GM18867 (cell line): ENCODE results near the gene KSR1.
A peak's percentile ranks its signal among the peaks of the same experiment; 100 is the strongest.

Source experiments
- ATAC-seq: cut with Tn5 transposase; IDR thresholded peaks from one replicate; pipeline ENCODE4 v1.9.1; 2021; ENCODE audit warnings: mild to moderate bottlenecking, moderate library complexity; ENCODE audit not compliant: unreplicated experiment

Gene KSR1

DNA sequence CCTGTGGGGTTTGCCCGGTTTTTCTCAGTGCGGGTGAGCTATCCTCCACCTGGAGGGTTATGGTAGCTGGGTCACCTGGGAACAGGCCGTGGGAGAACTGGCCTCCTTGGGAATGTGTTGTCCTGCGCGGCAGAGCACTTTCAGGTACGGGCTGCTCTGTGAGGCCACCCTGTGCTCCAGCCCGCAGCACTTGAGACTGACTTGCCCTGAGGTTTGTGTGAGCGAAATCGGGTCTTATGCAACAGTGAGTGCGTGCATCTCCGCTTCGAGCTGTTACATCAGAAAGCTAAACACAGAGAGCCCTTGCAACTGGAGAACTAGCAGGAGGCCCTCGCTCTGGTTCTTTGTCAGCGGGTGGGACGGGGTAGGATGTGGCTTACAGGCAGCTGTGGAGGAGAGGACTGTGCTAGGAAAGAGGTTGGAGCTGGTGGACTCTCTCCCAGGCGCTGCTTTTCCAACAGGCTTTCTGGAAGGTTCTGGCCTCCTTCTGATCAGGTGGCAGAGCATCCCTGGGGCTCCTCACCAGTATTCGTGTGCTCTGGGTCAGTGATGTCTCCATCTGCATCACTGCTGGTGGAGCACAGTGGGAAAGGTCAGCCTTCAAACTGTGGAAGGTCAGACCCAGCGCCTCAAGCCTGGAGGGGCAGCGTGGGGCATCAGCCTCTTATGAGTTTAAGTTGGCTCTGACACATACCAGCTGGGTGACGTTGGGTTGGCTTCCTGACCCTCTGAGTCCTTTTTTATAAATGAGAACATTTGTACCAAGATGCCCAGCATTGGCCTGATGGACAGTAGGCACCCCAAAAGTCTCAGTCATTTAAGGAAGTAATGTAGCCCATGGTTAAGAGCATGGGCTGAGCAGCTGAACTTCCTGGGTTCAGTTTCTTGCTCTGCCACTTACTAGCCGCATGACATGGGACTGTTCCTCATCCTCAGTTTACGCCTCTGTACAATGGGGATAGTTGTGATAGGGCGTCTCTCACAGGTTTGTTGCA is 76.3 kb downstream of the KSR1 start:
- ATAC-seq, result no peak

DNA sequence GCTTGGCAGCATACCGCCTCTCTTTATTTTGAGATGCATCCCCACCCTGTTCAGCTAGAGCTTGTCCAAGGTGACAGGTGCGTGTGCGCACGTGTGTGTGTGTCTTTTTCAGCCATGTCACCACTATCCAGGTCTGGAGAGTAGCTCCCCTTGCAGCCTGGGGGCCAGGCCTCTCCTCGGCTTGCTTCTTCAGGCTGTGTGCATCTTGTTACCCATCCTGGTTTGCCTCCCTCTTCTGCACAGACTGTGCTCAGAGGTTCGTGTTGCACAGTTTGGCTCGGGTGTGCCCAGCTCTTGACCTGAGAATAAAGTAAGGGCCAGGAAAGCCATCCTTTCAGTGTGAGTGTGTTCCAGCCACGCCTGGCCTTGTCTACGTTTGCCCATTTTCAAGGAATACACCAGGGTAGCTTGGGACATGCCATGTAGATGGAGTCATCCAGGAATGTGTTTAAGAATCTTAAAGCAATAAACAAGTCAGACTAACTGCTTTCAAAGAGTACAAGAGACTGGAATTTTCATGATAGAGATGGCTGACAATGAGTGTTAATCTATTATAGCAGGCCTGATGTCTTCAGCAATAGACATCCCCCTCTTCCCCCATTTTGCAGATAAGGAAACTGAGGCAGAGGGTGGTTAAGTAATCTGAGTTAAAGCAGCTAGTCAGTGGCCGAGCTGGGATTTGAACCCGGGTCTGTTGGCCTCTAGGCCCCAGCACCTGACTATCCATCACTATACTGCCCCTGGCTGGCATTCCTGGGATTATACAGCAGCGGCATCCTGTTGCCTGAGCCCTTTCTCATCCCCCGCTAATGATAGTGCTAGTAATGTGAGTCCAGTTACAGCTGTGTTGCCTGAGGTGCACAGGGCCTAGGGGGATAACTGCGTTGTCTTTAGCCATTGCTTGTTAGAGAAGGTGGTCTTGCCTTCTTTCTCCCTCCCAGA is 77.9 kb downstream of the KSR1 start:
- ATAC-seq, result no peak

DNA sequence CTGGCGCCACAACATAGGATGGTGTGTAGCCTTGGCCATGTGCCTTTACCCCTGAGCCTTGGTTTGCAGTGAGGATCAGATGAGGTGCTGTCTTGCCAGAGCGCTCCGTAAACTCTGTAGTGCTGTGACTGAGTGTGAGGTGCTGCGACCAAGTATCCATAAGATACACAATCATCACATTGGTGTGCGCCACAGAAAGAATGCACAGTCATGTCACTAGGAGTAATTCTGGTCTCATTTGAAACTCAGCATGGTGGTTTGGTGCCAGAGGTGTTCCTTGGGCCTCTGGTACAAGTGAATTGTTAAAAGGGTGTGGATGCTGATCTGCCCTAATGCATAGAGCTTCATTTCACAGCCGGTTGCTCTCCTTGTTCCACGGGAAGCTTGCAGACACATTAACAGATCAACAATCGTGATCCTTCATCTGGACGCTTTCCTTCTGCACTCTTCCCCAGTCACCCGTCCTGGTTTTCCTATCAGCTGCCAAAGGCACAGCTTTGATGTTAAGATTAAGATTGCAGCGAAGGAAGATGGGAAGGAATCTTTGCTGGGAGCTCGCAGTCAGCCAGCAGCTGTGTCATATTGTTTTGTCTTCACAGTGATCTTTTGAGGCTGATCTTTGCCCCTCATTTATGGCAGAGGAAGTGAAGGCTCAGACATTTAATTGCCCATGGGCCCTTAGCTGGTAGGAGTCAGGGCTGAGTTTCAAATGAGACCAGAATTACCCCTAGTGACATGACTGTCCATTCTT is 79.1 kb downstream of the KSR1 start:
- no peak for ATAC-seq

DNA sequence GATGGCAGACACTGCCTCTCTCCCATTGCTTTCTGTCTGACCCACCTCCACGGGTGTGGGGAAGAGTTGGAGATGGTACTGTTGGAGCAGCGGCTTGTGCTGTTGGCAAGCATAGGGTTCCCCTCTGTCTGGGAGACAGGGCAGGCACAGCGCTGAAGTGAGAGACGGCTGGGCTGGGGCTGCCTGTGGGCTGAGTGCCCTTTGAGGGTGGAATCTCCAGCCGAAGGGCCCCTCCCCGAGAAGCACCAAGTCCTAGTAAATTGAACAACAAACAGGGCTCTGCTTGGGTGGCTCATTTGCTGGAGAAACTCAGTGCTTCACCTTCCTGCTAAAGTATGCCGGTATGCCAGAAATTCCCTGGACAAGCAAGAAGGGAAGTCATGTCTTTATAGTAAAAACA is 79.7 kb downstream of the KSR1 start:
- ATAC-seq, result no peak

DNA sequence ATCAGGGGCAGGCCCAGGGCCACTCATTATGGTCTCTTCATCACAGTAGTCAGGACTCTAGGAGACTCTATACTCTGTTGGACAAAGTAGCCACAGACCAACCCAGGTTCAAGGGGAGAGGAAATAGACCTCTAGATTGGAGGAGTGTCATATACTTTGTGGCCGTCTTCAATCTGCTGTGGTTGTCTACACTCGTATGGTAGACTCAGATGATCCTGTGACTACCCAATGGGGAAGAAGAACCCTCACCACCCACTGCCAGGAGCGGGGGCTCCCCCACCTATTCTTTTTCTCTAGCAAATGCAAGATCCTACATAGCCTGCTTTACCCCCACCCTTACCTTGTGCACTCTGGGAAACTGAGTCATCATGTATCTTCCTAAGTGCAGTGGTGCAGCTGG is 80.5 kb downstream of the KSR1 start:
- no peak for ATAC-seq

DNA sequence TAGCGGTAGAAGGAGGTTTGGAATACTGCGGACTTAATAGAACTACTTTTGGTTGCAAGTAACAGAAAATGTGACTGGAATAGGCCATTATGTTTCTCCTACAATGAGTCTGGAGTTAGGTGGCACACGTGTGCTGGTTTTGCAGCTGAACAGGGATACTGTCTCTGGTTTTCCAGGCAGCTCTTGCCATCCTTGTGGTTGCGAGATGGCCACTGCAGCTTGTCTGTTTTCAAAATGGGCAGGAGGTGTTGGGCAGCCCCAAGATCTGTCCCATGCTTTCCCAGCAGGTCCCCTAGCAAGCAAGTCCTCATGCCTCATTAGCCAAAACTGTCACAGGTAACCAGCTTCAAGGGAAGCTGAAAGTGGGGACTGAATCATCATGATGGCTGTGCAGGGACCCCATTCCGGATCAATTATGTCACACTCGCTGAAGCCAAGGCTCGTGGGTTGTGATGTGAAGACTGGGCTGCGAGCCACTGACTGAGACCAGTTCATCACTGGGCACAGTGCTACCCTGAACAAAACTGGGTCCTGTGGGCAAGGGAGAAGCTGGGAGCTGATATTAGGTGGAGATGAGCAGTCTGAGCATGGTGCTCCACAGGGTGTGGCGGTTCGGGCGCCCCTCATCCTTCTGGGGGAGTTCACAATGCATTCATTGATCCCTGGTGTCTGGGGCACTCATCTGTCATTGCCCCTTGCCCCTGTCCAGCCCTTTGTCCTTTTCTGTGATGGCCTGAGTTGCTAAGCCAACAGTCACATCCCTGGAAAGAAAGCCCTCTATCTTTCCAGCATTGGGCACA is 82.1 kb downstream of the KSR1 start:
- no peak for ATAC-seq

DNA sequence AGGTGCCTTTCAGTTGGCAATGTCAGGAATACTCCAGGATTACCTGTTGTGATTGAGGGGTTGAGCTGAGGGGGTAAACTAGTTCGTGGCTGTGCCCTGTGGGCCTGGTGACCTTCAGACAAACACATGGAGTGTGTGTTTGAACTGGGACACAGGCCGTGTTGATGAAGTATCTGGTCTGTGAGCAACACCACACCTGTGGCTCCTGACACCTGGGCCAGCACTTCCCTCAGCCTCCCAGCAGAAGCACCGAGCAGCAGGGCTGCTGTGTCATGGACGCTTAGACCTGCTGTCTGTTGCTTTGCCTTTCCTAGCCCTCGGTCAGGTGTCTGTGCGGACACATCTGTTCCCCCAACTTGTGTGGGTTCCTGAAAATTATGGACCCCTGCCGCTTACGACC is 82.9 kb downstream of the KSR1 start:
- no peak for ATAC-seq

DNA sequence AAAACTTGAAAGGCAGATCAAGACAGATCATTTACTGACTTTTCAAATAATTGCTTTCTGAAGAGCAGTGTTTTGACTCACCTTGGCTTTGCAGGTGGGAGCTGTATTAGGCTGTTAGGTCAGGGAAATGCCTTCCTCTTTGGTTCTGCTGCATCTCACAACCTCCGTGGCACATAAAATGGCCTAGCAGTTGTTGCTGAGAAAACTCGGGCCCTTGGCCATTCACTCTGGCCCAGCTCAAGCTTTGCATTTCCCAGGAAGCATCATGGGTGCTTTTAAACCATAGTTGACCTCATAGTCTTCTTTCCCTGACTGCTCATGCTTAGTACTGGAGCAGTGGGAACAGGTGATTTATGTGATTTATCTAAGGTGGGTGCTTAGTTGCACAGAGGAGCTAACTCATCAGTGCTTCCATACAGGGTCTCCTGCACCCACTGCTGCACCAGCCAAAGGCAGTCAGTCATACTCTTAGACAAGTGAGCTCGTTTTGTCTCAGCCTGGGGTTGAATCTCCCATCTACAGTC is 83.6 kb downstream of the KSR1 start:
- ATAC-seq, result no peak

DNA sequence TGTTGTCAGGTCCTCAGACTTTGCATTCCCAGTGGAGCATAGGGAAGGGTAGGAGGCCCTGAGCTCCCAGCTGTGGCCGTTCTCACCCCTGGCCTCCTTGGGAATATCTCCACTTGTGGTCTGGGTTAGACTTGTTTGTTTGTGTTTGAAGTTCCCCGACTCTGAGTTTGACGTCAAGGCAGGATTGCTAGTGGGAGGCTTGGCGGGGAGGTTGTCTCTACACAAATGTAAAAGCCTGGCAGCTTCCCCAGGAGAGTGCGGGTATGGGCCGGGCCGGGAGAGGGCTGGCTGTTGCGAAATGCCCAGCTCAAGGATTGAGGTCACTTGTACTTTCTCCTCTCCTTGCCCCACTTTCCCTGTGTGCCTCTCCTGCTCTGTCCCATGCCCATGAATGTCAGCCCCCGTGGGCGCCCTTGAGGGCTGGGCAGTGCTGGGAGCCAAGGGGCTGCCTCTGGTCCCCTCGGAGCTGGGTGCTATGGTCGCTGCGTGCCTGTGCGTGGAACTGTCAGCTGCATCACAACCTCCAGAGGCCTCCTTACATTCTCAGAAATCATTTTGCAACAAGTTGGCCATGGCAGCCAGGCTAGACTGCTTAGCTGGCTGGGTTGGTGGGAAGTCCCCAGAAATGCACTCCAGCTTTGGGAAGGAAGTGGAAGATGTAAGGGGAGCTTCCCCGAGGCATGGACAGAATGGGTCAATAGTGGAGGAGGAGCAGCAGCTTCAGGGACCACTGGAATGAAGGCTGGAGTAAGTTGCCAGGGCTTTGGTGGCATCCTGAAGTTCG is 84.3 kb downstream of the KSR1 start:
- no peak for ATAC-seq

DNA sequence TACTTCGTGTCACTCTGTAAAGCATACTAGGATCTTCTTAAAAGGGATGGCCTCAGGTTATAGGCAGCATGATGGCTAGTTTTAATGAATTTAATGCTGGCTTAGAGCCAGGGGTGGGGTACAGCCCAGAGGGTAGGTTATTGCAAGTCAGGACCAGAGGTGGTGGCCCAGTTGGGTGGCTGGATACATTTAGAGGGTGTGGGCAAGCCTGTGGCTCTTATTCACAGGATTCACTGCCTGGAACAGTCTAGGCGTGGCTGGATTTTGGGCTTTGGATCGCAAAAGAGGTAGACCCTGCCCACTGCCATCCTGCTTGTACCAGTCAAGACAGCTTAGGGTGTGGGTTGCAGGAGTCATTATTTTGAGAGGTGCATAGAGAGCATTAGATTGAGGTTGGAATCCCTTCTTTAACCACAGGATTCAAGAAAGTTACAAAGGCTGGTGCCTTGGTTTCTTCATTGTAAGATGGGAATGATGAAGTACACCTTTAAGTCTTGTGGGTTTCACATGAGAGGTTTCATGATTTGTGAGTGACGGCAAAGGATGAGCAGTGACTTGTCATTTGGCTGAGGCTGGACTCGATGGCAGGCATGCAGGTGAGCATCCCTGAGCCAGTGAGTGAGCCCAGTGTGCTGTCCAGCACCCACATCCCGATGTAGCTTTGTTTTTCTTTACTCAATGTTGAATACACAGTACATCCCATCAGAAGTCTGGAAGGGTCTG is 85.2 kb downstream of the KSR1 start:
- ATAC-seq, result no peak

DNA sequence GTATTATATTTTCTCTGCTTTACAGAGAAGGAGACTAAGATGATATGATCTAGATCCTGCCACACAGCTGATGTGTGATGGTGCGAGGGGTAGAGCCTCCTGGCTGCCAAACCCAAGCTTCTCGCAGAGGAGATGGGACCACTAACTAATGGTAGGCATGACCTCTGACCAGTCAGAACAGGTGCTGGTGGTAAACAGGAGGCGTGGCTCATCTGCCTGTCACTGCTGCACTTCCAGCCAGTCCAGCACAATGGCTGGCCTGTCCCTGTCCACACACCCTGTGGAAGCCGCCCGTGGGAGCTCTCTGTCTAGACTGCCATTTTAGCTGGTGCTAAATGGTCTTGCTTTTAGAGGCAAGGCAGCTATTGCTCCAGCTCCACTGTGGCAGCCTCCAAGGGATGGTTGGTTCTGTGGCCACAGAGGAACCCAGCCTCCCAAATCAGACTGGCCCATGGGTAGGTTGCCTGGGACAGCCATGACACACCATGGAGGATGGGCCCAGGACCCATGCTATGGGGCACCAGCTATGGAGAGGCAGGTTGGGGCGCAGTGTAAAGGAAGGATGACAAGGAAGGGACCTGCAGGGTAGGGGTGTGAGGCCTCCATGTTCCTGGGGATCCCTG is 86.7 kb downstream of the KSR1 start:
- no peak for ATAC-seq

DNA sequence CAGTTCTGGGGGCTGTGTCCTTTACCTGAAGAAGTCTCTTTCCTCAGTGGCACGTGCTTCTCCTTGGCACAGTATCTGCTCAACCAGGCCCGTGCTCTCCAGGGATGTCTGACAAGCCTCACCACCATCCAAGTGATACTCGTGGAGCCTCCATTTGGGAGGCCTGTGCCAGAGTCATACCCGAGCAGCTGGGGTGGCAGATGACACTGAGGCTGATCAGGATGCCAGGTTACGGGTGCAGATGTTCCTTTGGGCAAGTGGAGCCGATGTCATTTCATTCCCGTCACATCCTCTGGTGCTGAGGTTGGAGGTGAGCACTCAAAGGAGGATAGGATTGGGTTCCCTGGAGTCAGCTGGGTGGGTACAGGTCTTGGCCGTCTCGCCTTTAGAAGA is 87.2 kb downstream of the KSR1 start:
- ATAC-seq, result no peak

DNA sequence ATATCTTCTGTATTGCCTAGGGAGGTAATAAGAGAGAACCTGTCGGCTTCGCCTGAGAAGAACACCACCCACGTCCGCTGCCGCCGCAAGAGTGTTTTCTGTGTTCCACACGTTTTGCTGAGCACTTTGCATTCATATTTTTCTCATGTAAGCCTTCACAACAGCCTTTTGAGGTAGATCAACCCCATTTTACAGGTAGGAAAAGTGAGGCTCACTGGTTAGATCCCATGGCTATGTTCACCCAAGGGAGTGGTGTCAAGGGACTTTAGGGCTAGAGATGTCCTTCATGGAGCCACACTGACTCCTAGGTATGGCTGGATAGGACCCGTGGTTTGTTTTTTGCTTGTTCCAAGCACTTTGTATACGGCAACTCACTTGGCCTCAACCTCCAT is 87.7 kb downstream of the KSR1 start:
- no peak for ATAC-seq

DNA sequence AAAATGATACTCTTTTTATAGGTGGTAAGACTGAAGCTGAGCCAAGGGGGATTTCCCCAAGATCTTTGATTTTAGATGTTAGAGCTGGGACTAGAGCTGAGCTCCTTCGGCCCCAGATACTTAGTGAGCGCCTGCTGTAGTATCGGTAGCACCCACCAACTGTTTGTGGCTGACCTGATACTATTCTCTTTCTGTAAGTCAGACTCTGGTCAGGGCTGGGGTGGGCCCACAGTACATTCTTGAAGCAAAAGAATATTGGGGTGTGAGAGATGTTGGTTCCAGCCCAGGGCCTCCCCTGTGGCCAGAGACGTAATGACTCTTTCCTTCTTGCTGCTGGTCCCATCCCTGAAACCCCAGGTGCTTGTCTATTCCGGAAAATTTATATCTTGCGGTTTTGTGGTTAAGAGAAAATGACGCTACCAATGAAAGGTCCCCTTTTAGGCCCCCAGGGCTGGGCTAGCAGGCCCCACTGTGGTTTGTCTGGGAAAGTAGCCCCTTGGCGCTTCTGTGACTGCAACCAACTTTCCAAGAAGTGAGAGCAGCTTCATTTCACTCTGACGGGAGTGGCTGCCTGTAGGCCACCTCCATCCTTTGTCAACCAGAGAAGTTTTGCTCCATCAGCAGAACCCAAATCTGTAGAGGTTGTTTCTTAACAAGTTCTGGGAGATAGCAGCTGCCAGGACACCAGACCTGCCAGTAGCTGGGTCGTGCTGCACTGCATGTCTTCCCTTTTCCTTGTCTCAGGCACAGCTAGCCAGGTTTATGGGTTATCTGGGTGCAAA is 88.3 kb downstream of the KSR1 start:
- ATAC-seq, result peak; percentile 86

DNA sequence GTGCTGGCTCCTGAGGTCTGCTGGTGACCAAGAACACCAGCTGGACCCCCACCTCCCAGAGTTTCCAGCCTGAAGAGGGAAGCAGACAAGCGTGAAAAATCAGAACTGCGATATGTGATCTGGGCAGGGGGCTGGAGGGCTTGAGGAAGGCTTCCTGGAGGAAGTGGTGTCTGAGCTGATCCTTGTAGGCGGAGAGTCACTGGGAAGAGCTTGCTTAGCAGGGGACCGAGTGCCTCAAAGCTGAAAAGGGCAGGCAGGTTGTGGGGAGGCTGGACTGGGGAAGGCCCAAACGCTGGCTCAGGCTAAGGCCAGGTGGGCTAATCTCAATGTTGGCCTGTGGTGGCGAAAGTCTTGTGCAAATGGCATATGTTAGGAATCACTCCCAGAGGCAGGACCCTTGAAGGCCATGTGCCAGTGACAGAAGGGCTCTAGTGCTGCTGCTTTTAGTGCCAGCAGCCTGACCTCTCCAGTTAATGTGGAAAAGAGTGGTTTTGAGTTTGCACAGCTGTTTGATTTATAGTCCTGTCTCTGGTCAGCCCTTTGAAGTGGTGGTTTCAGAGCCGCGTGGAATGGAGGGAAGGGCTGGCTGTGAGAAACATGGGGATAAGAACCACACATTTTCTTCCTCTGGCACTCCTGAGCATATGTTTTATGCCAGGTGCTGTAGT is 89.4 kb downstream of the KSR1 start:
- ATAC-seq, result no peak

DNA sequence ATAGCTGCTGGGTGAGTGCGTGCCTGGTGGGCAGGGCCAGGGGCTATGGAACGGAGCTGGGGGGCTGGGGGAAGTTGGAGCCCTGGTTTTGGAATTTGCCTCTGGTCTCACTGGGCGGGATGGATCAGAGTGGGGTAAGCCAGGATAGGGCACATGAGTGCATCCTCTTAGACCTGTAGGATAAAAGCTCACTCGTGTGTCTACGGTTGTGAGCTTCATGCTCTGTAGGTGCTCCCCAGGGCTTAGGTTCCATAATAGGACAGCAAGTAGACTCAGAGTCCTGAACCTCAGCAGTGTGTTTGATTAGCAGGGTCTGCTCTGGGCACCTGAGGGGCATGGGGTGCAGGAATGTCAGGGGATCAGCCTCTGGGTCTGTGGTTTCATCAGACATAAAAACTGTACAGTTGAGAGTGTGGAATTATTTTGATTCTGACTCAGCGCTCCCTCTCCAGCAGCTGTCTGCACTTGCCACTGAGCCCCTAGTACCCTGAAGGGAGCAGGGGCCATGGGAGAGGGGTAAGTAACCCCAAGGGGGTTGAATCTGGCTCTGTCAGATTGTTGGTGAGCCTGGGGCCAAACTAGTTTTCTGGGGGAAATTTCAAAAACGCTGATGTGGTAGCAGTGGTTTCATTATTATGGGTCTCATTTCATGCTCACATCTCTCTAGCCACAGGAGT is 90.5 kb downstream of the KSR1 start:
- ATAC-seq, result no peak
